Karpas-422 (cell line): Measurements from ENCODE around the gene NLRP9. TPM values are rescaled to one million over a fixed set of nuclear protein-coding genes. Genes with fewer than 3 reads are reported as not detected.
"Not testable (repeated sequence)": the region's sequence is repeated elsewhere in the genome, so short reads cannot be mapped to it uniquely, and the experiment has no call there.

ENCODE experiments used
- DNase-seq: peaks from one replicate; pipeline ENCODE4 v3.0.0-alpha.2; 2015
- H2AFZ ChIP-seq: fragments of 200-600 bp; sonication (generic); 2 replicates; pipeline ENCODE4 v1.6.1; 2014; ENCODE audit warnings: antibody characterized with exemption, low read length, mixed read lengths
- H3K27ac ChIP-seq: fragments of 200-600 bp; sonication (generic); 2 replicates; pipeline ENCODE4 v1.5.1; 2014; ENCODE audit warnings: mild to moderate bottlenecking, low read length, moderate library complexity
- H3K27me3 ChIP-seq: fragments of 200-600 bp; sonication (generic); 2 replicates; pipeline ENCODE4 v1.6.1; 2014; ENCODE audit warnings: low read length, mixed read lengths
- H3K36me3 ChIP-seq: fragments of 200-600 bp; sonication (generic); 2 replicates; pipeline ENCODE4 v1.6.1; 2014; ENCODE audit warnings: low read length, mixed read lengths; ENCODE audit not compliant: insufficient read depth
- H3K4me1 ChIP-seq: fragments of 200-600 bp; sonication (generic); 2 replicates; pipeline ENCODE4 v1.6.1; 2014; ENCODE audit warnings: mild to moderate bottlenecking, low read length, mixed read lengths
- H3K4me2 ChIP-seq: fragments of 200-600 bp; sonication (generic); 2 replicates; pipeline ENCODE4 v1.6.1; 2014; ENCODE audit warnings: low read length, low read depth, mild to moderate bottlenecking; ENCODE audit not compliant: poor library complexity, severe bottlenecking
- H3K4me3 ChIP-seq: fragments of 200-600 bp; sonication (generic); 2 replicates; pipeline ENCODE4 v1.5.1; 2014; ENCODE audit warnings: mild to moderate bottlenecking, antibody characterized with exemption, low read length, mixed read lengths
- H3K79me2 ChIP-seq: fragments of 200-600 bp; sonication (generic); 2 replicates; pipeline ENCODE4 v1.6.1; 2014; ENCODE audit warnings: mild to moderate bottlenecking, low read length, mixed read lengths
- H3K9ac ChIP-seq: fragments of 200-600 bp; sonication (generic); 2 replicates; pipeline ENCODE4 v1.6.0; 2014; ENCODE audit warnings: low read length
- H3K9me2 ChIP-seq: fragments of 200-600 bp; sonication (generic), shearing (Covaris generic); replicated peaks from 2 replicates; pipeline ENCODE4 v1.6.0; 2014; ENCODE audit warnings: mild to moderate bottlenecking, low read length, moderate library complexity; ENCODE audit not compliant: insufficient read depth
- H3K9me3 ChIP-seq: fragments of 300-700, 200-600 bp; sonication (generic); 2 replicates; pipeline ENCODE4 v1.6.1; 2014; ENCODE audit warnings: low read length, mixed read lengths
- H4K20me1 ChIP-seq: fragments of 200-600 bp; sonication (generic); 2 replicates; pipeline ENCODE4 v1.6.1; 2014; ENCODE audit warnings: mild to moderate bottlenecking, antibody characterized with exemption, low read length, low read depth; ENCODE audit not compliant: insufficient read depth
- total RNA-seq: library from RNA; depleted of rRNA; stranded (reverse); fragments of >200 nt; shearing (Covaris generic); gene quantifications from 2 replicates; pipeline ENCODE4 v1.2.3, GENCODE V29; 2014; ENCODE audit warnings: low replicate concordance

Gene NLRP9
- total RNA-seq, 1 experiment from 2014 or later, result not detected

DNA sequence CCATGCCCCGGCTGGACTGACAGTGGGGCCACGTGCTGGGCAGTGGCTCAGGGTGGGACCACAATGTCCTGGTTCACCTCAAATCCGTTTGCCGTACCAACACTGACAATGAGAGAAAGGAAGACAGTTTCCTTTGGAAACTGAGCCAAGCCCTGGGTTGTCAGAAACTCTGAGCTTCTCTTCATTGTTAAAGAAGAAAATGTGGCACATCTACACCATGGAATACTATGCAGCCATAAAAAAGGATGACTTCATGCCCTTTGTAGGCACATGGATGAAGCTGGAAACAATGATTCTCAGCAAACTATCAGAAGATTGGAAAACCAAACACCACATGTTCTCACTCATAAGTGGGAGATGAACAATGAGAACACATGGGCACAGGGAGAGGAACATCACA is 18.6 kb upstream of the NLRP9 start:
- H3K27ac ChIP-seq, H3K9me3 ChIP-seq, H3K4me3 ChIP-seq, H3K9me2 ChIP-seq, H3K79me2 ChIP-seq, H2AFZ ChIP-seq, H3K36me3 ChIP-seq, H3K4me1 ChIP-seq, H3K9ac ChIP-seq, H4K20me1 ChIP-seq, H3K4me2 ChIP-seq, DNase-seq, H3K27me3 ChIP-seq: not testable (repeated sequence)

DNA sequence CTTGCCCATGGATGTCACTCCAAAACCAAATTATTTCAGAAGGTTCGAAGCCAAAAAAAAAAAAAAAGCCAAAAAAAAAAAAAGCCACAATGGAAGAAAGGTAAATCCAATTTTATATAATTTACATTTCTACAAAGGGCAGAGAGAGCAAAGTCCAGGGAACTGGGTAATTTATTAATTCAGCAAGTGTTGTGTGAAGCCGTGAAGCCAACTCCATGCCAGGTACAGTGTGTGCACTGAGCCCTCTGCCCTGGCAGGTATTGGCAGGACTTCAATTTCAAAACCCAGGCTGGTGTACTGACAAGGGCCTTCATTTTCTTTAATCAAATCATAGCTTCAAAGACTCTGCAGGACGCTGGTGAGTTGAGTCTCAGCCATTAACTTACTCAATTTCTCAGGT is 15.2 kb upstream of the NLRP9 start:
- no peaks in the 10 kb centered on the region for H4K20me1 ChIP-seq
- H2AFZ ChIP-seq, result no peak overlapping the region
- H3K9me2 ChIP-seq, result no peaks in the 10 kb centered on the region
- H3K4me1 ChIP-seq, result no peaks in the 10 kb centered on the region
- H3K9ac ChIP-seq, result no peak overlapping the region
- H3K36me3 ChIP-seq, result no peaks in the 10 kb centered on the region
- H3K27ac ChIP-seq, result no peak overlapping the region
- no peak overlapping the region for H3K4me2 ChIP-seq
- no peaks in the 10 kb centered on the region for H3K27me3 ChIP-seq
- no peak overlapping the region for H3K4me3 ChIP-seq
- no peaks in the 10 kb centered on the region for H3K79me2 ChIP-seq
- DNase-seq, result no peak
- H3K9me3 ChIP-seq, result no peaks in the 10 kb centered on the region

- Histone ChIP-seq H3K4me1 (peaks cover 3% of the 10 kb centered on the region; the same call in 1 of the 2 replicates), H3K27ac (no peak overlapping the region), H3K27me3 (no peaks in the 10 kb centered on the region), H3K9me3 (no peaks in the 10 kb centered on the region), H3K36me3 (no peaks in the 10 kb centered on the region), H3K4me3 (no peak overlapping the region), H2AFZ (no peak overlapping the region), H3K9ac (no peak overlapping the region), H3K9me2 (no peaks in the 10 kb centered on the region), H3K79me2 (no peaks in the 10 kb centered on the region), H3K4me2 (no peak overlapping the region), H4K20me1 (no peaks in the 10 kb centered on the region)
- DNase-seq, result no peak
Observed at GRCh38 chr19:55750715-55751114, 12.5 kb upstream of the NLRP9 start.

- H3K79me2 ChIP-seq, DNase-seq, H3K4me3 ChIP-seq, H3K27ac ChIP-seq, H3K4me1 ChIP-seq, H3K4me2 ChIP-seq, H3K9ac ChIP-seq, H4K20me1 ChIP-seq, H3K27me3 ChIP-seq, H3K9me2 ChIP-seq, H2AFZ ChIP-seq, H3K9me3 ChIP-seq, H3K36me3 ChIP-seq: not testable (repeated sequence)
Observed at GRCh38 chr19:55730378-55730777, 7.8 kb downstream of the NLRP9 start.

- no peak overlapping the region for H3K9ac ChIP-seq
- H3K9me2 ChIP-seq, result no peaks in the 10 kb centered on the region
- H3K79me2 ChIP-seq, result no peaks in the 10 kb centered on the region
- H3K4me1 ChIP-seq, result no peaks in the 10 kb centered on the region
- H3K36me3 ChIP-seq, result no peaks in the 10 kb centered on the region
- no peaks in the 10 kb centered on the region for H4K20me1 ChIP-seq
- H3K4me3 ChIP-seq, result no peak overlapping the region
- DNase-seq, result no peak
- peaks cover 19% of the 10 kb centered on the region for H3K9me3 ChIP-seq
- no peak overlapping the region for H3K4me2 ChIP-seq
- H3K27me3 ChIP-seq, result peaks cover 9% of the 10 kb centered on the region
- H2AFZ ChIP-seq, result no peak overlapping the region
- H3K27ac ChIP-seq, result no peak overlapping the region
Observed at GRCh38 chr19:55723491-55723890, 14.7 kb downstream of the NLRP9 start.

DNA sequence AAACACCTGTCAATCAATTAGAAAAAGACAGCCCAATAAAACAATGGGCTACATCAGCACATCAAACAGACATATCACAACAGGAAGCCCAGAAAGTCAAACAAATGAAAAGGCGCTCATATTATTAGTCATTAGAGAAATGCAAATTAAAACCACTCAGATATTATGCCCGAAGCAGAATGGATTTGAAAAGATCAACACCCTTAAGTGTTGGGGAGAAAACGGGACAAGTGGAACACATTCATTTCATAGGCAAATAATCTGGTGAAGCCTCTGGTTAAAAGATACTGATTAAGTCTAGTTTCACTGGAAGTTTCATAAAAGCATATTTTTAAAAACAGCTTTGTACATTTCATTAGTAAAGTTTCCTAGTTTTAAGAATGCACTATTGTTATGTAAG is 17.4 kb downstream of the NLRP9 start:
- H3K9me2 ChIP-seq, result no peaks in the 10 kb centered on the region
- DNase-seq, result no peak
- H4K20me1 ChIP-seq, result no peaks in the 10 kb centered on the region
- H3K27ac ChIP-seq, result no peak overlapping the region
- H3K4me2 ChIP-seq, result no peak overlapping the region
- peaks cover 6% of the 10 kb centered on the region for H3K27me3 ChIP-seq
- H3K79me2 ChIP-seq, result no peaks in the 10 kb centered on the region
- no peak overlapping the region for H2AFZ ChIP-seq
- no peaks in the 10 kb centered on the region for H3K4me1 ChIP-seq
- no peaks in the 10 kb centered on the region for H3K36me3 ChIP-seq
- peaks cover 19% of the 10 kb centered on the region for H3K9me3 ChIP-seq
- H3K9ac ChIP-seq, result no peak overlapping the region
- H3K4me3 ChIP-seq, result no peak overlapping the region

GRCh38 chr19:55720214-55720746 is 17.9 kb downstream of the NLRP9 start:
- no peaks in the 10 kb centered on the region for H3K36me3 ChIP-seq
- no peaks in the 10 kb centered on the region for H3K79me2 ChIP-seq
- no peak overlapping the region for H3K4me3 ChIP-seq
- no peak overlapping the region for H2AFZ ChIP-seq
- H3K4me2 ChIP-seq, result no peak overlapping the region
- H3K27me3 ChIP-seq, result peaks cover 6% of the 10 kb centered on the region
- no peaks in the 10 kb centered on the region for H3K9me2 ChIP-seq
- no peak overlapping the region for H3K27ac ChIP-seq
- no peaks in the 10 kb centered on the region for H3K4me1 ChIP-seq
- no peaks in the 10 kb centered on the region for H4K20me1 ChIP-seq
- no peak overlapping the region for H3K9ac ChIP-seq
- H3K9me3 ChIP-seq, result peaks cover 19% of the 10 kb centered on the region
- no peak for DNase-seq

DNA sequence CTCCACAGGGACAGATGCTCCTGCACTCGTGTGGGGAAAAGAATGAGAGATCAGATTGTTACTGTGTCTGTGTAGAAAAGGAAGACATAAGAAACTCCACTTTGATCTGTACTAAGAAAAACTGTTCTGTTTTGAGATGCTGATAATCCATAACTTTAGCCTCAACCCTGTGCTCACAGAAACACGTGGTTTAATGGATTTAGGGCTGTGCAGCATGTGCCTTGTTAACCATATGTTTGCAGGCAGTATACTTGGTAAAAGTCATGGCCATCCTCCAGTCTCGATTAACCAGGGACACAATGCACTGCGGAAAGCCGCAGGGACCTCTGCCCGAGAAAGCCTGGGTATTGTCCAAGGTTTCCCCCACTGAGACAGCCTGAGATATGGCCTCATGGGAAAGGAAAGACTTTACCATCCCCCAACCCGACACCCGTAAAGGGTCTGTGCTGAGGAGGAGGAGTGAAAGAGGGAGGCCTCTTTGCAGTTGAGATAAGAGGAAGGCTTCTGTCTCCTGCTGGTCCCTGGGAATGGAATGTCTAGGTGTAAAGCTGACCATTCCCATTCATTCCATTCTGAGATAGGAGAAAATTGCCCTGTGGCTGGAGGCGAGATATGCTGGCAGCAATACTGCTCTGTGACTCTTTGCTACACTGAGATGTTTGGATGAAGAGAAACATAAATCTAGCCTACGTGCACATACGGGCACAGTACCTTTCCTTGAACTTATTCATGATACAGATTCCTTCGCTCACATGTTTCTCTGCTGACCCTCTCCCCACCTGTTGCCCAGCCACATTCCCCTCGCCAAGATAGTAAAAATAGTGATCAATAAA is 20.1 kb downstream of the NLRP9 start:
- not testable (repeated sequence) for H4K20me1 ChIP-seq, H3K9ac ChIP-seq, H3K79me2 ChIP-seq, H3K4me2 ChIP-seq, H3K27ac ChIP-seq, H3K9me2 ChIP-seq, DNase-seq, H3K4me1 ChIP-seq, H2AFZ ChIP-seq, H3K4me3 ChIP-seq, H3K27me3 ChIP-seq, H3K36me3 ChIP-seq
- peaks cover 19% of the 10 kb centered on the region for H3K9me3 ChIP-seq
